HG03066 (cell line): Measurements from ENCODE around the gene MGAT4C.
"Not testable (repeated sequence)": the region's sequence is repeated elsewhere in the genome, so short reads cannot be mapped to it uniquely, and the experiment has no call there.

Source experiments
- ATAC-seq: cut with Tn5 transposase; IDR thresholded peaks from one replicate; pipeline ENCODE4 v1.9.1; 2021; ENCODE audit warnings: low read depth; ENCODE audit not compliant: unreplicated experiment

Gene MGAT4C

DNA sequence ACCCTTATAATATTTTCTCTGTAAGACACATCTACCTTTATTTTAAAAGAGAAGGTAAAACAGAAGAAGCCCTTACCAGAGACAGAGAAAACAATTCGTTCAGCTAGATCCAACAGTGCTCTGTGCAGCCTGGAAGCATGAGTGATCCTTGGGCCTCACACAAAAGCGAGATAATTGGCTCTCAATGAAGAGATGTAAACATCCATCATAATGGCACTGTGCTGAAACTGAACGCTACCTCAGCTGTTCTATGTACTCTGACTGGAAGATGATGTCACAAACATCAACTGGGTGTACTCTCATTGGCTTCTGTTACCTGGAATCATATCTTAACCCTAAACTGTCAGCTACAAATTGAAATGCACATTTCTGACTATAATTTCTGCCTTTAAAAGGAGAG lies at the start of gene MGAT4C:
Gene MGAT4C (minus strand): TSS at position 229 of the 400 bp plus-strand sequence.
- no peak for ATAC-seq

DNA sequence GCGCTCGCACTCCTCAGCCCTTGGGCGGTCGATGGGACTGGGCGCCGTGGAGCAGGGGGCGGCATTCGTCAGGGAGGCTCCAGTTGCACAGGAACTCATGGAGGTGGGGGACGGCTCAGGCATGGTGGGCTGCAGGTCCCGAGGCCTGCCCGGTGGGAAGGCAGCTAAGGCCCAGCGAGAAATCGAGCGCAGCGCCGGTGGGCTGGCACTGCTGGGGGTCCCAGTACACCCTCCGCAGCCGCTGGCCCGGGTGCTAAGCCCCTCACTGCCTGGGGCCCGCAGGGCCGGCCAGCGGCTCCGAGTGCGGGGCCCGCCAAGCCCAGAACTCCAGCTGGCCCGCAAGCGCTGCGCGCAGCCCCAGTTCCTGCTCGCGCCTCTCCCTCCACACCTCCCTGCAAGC lies 40.2 kb upstream of the MGAT4C start:
- ATAC-seq: not testable (repeated sequence)

DNA sequence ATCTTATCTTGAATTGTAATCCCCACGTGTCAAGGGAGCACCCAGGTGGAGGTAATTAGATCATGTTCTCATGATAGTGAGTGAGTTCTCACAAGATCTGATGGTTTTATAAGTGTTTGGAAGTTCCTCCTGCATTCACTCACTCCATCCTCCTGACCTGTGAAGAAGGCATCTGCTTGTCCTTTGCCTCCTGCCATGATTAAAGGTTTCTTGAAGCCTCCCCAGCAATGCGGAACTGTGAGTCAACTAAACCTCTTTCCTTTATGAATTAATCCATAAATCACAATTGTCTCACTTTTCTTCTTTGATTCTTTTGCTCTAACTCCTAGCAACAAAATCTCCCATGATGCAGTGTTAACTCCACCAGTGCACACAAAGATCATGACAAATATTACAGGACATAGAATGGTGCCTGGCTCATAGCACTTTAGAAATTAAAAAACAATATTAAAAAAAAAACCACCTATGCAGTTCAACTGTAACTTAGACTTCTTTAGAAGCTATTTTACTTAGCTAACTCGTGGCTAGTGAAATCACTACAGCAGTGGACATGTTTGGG lies 37.6 kb upstream of the MGAT4C start:
- no peak for ATAC-seq

DNA sequence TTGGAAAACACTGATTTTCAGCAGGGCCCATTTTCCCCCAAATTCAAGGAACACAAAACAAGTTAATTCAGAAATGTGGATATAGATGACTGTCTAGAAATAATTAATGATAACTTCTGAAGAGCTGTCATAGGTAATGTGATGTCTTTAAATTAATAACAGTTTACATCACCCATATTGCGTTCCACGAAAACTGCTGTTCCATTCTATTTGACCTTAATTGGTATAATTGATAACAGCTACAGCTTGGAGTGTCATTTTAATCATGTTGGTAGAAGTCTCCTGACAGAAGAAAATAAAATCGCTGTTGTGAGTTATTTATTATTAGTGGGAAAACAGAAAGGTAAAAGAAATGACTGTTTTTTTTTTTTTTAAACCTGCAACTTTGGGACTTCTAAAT lies 36.3 kb upstream of the MGAT4C start:
- no peak for ATAC-seq

DNA sequence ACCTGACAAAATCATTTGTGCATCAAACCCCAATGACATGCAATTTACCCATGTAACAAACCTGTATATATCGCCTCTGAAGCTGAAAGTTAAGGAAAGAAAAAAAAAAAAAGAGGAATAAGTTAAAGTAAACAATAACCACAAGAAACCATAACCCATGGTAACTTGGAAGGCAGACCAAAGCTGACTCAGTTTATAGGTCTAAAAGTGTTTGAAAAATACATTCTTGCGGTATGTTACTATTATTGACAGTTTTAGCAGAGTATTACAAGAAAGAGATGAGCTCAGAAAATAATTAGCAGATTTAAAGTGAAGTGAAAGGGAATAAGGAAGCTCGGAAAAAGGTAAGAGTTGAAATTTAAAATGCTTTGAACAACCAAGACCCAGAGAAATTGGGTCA lies 34.4 kb upstream of the MGAT4C start:
- no peak for ATAC-seq

DNA sequence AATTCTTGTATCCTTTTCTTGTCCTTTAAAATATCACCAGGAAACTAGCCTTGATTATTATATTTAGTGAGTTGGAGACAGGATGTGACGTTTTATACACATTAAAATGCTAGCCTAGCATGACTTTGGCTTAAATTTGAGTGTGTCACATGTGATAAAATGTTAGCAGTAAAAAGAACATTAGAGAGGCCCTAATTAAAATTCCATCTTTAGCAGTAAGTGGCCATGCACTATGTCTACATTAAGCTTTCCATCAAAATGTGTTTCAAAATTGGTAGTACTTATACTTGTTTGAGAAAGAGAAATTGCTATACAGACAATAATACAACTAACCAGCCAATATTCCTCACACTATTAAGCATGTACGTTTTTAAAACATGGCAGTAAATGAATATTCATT lies 29.9 kb upstream of the MGAT4C start:
- no peak for ATAC-seq

DNA sequence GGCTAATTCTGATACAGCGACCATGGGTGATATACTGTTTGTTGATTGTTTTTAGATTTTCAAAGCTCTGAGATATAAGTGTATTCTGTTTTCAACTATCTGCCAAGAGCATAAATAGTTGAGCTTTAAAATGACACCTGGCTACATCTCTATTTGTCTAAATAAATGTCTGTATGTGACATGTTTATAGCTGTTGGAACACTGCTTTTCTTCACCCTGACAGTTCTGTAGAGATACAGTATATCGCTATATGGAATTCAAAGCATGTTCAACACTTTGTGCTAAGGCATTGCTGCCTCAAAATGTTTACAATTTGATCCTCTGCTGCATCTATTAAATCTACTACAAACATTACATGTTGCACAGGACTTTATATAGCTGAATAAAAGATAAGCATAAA lies 27.4 kb upstream of the MGAT4C start:
- no peak for ATAC-seq

DNA sequence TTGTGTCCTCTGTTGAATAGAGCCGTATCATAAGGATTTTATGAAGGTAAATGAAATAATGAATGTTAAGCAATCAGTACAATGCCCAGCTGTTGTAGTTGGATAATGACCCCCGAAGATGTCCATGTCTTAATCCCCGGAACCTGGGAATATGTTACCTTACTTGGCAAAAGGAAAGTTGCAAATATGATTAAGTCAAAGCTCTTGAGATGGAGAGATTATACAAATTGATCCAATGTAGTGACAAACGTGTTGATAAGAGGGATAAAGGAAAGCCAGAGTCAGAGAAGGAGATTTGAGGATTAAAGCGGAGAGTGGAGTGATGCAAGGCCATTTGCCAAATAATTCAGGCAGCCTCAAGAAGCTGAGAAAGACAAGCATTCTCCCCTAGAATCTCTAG lies 19.2 kb upstream of the MGAT4C start:
- ATAC-seq: no peak

DNA sequence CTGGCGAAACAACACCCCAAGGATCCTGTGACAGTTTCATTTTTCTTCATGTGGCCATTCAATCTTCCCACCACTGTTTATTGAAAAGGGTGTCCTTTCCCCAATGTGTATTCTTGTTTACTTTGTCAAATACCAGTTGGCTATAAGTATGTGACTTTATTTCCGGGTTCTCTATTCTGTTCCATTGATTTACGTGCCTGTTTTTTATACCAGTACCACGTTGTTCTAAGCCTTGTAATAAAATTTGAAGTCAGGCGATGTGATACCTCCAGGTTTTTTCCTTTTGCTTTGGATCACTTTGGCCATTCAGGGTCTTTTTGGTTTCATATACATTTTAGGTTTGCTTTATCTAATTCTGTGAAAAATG lies 9.1 kb upstream of the MGAT4C start:
- ATAC-seq: no peak

DNA sequence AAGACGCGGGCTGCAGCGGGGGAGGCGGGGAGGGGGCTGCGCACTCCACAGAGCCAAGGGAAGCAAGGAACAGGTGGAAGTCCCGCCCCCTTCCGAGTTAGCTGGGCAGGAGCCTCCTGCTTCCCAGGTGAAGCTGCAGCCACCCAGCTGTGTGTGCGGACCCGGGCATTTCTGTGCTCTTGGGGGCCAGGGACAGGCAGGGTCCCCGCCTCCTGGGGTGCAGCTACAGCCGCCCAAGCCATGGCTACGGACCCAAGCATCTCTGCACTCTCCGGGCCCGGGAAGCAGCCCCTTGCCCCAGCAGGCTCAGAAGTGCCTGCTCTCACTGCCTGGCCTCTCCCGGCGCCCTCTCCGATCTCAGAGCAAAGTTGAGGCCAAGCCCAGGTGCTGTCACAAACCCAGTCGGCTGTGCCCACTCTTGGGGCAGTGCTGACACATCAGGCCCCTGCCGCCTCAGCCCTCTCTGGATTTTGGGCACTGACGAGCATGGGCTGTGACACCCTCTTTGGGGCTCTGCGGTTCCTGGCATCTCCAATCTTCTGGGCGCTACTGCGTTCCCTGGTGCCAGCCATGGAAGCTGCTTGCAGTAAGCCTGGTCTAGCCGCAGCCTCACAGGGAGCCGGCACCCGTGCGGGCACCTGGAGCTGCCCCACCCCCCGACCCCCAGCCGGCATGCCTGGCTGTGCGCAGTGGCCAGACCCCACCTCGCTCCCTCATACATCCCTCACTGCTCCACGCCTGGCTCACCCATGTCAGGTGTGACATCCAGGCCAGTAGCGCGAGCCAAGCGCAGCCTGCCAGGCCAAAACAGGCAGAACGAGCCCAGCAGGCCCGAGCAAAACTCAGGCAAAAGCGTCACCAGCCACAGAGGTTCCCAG lies 8.5 kb upstream of the MGAT4C start:
- no peak for ATAC-seq

DNA sequence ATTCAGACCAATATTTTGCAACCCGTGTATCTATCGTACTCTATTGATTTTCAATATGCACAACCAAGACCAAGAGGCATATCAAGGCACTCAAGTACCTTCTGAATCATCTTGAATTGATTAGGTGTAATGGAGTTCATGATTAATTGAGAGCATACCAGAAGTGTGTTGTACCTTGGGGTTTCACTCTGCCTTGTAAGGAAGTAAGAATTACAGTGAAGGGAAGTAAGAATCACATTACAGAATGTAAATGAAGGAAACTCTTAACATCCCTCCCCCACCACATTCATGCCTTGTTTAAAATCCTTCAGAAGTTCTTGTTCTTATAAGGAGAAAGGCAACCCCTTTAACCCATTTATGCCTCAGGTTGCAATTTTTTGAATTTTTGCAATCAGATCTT lies 5.4 kb upstream of the MGAT4C start:
- no peak for ATAC-seq

DNA sequence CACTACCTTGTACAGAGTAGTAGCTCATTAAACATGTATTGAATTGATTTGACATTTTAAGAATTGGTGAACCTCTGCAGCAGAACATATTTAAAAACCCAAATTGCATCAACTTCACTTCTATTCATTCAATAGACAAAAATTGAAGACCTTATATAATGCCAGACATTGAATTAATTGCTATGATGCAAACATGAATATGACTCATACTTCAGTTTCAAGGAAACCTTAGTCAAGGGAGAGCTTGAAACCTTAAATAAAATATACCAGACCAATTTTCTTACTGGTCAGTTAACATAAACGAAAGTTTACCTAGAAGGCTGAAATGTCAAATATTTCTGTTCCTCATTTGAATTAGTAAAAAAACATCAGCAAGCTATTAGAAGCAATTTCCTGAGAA lies 5.0 kb upstream of the MGAT4C start:
- ATAC-seq: no peak

DNA sequence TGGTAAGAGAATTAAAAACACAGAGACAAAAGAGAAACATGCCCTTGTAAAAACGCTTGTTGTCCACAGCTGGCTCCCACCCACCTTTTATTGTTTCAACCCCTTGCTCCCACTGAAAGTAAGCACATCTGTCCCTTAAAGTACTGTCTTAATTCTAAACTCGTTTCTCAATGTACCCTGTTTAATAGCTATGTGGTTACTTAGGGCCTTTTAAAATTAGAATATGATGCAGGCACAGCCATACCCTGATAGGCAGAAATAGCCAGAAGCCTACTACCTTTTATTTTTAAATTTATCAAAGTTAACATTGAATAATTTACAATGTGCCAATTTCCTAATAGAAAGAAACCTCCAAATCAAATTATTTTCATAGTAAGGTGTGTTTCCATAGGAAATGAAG lies 4.0 kb upstream of the MGAT4C start:
- no peak for ATAC-seq

DNA sequence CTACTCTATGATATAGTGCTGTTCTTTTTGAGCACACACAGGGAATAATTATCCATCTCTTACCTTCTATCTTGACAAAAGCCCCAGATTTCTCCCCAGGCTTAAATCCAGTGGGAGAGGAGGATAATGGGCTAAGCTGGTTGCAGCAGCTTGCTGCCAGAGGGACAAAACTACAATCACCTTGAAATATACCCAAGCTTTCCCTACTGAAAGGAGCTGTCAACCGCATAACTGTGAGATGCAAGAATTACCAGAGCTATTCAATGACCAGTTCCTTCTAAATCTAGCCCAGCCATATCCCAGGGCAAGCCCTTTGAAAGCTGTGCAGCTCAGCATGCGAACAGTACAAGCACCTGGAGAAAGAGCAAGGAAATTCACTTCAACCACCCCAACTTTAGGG lies 943 bp upstream of the MGAT4C start:
- no peak for ATAC-seq

DNA sequence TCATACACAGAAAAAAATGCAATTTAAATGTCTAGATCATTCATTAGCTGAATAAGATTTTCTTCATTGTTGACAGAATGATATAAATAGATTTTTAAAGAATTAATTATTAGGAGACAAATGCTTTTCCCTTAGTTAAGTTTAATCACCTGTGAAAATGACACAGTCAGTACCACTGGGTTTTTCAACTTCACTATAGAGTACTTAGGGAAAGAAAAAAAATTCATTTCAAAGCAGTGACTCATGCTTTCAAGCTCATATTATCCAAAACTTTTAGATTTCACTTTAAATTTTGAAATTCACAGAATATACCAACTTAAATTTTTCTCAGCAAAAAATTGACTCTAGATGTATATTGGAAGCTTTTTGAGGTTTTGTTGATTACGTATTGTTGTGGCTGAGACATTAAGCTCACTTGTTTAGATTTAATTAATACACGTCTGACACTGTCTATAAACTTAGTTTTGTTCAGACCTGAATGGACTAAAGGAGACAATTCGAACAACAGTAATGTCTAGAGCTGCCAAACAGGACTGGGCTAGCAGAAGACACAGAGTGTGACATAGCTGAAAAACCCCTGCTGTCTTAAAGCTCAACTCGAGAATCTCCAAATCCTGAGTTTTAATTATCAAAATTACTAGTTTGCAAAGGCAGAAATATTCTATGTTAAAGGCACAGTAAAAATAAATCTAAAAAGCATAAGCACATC lies 1.6 kb downstream of the MGAT4C start:
- no peak for ATAC-seq

DNA sequence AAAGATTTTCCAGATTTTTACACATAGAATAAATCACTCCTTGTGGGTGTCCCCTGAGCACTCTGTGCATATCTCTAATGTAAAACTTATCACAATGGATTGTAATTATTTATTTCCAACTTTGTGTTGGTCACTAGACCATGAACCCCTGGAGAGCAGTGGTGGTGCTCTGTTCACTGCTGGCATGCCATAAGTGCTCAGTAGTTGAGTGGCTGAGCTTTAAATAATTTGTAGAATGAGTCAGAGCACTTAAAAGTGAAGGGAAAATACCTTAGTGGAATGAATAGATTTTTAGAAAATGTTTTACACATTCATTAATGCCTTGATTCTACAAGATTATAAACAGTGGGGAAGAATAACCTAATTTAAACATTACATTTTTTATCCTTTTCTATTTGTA lies 6.3 kb downstream of the MGAT4C start:
- ATAC-seq: no peak

DNA sequence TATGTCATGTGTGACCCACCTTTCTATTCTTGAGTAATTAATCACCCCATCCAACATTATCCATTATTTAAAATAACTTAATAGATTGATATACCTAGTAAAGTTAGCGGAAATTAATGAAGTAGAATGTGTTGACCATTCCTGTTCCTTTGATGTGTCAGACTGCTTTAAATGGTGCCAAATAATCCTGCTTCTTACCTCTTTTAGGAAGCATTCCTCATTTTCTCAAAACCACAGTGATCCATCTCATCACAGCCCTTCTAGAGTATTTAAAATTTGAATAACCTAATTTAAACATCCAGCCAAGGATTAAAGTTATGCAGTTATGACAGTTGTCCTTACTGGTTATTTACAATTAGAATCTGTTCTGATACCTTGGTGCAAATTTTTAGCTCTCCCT lies 6.9 kb downstream of the MGAT4C start:
- ATAC-seq: no peak

DNA sequence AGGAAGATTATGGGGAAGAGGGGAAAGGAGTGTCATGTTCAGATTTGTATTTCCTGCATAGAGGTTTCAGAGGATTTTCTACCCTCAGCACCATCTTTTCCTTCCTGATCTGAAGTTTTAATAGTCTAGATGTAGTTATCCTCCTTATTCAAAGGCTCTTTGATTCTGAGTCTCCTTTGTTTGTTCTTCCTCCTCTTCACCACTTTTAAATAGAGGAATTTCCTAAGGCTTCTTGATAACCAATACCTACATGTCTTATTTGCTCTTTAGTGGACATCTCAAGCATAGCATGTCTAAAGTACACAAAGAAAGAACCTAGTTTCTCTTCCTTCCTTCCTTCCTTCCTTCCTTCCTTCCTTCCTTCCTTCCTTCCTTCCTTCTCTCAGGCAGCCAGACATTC lies 8.3 kb downstream of the MGAT4C start:
- ATAC-seq: no peak

DNA sequence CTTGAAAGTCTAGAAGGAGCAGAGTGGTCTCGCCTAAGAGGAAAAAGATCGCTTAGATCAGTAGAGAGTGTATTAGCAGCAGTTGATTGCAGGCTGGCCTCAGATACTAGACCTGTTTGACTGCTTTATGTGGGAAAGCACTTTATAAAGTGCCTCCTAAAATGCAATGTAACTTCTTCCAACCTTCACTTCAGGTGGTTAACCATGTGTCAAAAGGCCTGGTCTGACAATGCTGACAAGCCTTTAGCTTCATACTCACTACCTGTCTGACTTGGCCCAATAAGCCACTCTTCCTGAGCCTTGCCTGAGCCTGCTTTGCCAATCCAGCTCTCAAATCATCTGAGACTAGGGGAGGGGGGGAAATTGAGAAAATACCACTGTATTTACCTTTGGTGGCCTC lies 14.6 kb downstream of the MGAT4C start:
- ATAC-seq: no peak

DNA sequence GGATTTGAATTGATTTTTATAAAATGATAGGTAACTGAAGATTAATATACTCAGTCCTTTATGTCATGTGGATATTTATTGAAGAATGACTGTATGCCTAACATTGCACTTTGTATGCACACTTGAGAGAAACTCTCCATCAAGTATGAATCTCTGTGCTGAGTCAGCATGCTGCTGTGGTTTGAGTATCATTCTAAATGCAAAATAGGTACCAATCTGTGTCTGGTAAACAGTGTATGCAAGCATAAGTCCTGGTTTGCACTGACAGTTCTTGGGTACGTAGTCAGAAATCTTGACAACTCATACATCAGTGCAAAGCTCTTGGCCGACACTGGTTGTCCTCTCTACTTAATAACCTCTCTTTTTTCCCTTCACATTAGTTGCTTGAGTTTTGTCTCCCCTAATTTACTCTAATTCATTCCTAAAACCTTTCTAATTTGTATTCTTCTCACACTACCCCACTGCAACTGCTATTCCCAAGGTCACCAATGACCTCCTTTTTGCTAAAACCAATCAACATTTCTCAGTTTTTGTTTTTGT lies 21.8 kb downstream of the MGAT4C start:
- ATAC-seq: no peak

DNA sequence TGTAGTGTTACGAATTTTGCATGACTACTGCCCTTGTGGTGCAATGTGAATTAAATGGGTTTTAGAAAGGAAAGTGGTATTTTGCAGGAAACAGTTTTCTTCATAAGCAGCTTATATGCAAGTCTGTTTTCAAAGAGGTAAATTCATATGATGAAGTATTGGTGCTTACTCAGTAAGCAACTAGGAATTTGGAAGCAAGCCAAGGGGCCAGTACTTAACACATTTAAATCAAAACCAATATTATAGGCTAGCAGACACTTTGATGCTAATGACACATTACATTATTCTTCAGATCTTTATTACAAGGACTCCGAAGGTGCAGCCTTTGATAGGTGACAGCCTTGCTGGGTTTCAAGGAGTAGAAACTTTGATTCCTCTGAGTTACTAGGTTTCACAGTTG lies 23.1 kb downstream of the MGAT4C start:
- no peak for ATAC-seq
